HG03378 (cell line): ENCODE results near the gene EVA1B.

Source experiments
- ATAC-seq: cut with Tn5 transposase; IDR thresholded peaks from one replicate; pipeline ENCODE4 v1.9.1; 2021; ENCODE audit warnings: mild to moderate bottlenecking, moderate library complexity; ENCODE audit not compliant: unreplicated experiment

Gene EVA1B

DNA sequence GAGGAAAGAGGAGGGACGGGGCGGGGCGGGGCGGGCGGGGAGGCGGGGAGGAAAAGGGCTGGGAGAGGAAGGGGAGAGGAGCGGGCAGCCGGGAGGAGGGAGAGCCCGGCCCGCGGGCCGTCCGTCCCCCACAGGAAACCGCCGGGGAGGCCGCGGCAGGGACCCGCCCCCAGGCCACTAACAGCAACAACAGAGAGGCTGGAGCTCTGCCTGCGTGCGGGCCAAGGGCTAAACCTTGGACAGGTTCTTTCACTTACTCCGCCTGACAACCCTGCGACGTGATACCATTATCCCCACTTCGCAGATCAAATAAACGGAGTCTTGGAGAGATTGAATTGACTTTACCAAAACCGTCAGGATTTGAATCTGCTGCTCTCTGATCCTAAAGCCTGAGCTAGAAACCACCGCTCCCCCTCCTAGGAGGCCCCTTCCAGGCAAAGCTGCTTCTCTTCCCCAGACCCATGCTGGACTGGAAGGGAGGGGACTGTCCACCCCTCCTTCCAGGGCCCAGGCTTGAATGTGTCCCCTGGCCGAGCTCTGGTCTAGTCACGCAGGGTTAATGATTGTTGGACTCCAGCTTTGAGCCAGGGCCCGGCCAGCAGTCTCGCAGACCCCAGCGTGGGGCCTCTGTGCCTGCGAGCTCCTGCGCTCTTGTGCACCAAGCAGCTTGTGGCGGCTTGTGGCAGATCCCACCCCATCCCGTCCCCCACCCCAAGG, at the start of gene EVA1B:
Gene EVA1B, minus strand, starts transcription at position 10 of the 717 bp plus-strand sequence. CDS start 608 bp downstream, outside the sequence.
- ATAC-seq: no peak

DNA sequence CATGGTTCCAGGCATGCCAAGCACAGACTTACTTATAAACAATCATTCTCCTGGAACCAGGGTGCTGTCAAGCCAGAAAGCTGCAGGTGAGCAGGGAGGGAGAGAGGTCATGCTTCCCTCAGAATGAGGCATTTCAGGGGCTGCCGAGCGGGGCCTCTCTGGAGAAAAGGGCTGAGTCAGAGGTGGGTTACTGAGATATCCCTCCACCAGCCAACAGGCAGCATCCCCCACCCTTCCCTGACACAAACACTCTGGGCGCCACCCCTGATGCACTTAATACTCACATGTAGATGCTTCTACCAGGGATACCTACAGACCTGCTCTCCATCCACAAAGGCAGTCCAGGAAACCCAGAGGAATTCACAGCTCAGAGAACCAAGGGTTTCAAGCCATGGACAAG, 49.2 kb upstream of the EVA1B start:
- no peak for ATAC-seq

GRCh38 chr1:36369061-36369861, 45.8 kb upstream of the EVA1B start:
- no peak for ATAC-seq

DNA sequence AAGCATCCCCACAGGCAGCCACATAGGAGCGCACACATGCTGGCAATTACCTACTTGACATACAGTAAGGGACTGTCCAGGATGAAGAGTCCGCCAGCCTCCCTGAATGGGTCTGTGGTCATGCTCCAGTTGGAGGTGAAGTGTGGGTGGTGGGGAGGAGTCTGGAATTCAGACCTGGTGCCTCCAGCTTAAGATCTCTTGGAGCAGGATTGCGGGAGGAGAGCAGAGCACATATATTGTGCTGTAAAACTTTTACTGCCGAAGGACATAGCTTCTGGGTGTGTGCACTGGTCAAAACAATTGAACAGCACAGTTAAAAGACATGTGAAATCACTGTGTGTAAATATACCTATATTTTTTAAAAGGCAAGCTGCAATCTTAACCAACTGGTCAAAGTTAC, 44.4 kb upstream of the EVA1B start:
- ATAC-seq: no peak

- no peak for ATAC-seq
Measured at GRCh38 chr1:36367066-36367465, 43.6 kb upstream of the EVA1B start.

GRCh38 chr1:36366091-36366661, 42.7 kb upstream of the EVA1B start:
- ATAC-seq: no peak

DNA sequence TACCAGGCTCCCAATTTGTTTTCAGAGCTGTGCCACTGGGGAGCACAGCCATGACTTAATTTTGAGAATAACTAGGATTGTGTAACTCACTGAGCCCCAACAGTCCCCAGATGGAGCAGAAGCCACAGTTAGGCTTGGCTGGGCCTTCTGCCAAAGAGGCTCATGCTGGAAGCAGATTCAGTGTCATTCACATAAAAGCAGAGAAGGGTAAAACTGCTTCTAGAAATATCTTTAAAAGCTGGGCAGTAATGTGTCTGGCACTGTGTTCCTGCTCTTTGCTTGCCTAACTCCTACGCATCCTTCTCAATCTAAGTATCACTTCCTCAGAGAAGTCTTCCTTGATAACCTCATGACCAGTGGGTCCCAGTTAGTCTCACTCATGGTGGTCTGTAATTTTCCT, 41.9 kb upstream of the EVA1B start:
- no peak for ATAC-seq

- ATAC-seq: no peak
Measured at GRCh38 chr1:36359911-36360550, 36.6 kb upstream of the EVA1B start.

DNA sequence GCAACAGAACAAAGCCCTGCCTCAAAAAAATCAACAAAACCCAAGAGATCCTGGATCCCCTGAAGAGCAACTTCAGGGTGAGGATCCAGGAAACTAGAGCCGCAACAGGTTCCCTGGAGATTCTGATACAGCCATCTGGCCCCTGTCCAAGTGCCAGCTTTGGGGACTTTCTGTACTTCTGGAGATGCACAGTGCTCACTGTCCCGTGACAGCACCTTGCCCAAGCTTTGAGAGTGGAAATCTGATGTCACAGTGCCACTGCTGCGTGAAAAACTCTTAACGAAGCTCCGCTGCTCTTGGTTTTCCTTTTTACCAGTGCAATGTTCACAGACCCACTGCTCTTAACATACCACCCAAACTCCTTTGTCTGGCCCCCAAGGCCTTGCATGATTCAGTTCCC, 35.9 kb upstream of the EVA1B start:
- no peak for ATAC-seq

GRCh38 chr1:36358514-36359084, 35.2 kb upstream of the EVA1B start:
- ATAC-seq: no peak

DNA sequence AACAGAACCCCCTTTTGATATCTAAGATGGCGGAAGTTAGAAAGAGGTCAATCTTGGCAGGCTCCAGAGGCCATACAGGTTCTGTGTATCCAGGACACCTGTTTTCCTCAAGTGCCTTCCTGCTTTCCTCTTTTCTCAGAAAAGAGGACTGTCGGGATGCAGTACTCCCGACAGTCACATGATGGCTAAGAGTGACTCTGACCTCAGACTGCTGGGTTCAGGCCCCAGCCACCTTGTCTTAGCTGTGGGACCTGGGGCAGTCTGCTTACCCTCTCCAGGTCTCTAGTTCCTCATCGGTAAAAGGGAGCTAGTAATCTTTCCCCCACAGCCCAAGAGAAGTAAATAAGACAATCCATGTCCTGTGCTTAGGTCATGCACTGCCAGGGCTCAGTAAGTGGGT, 32.4 kb upstream of the EVA1B start:
- no peak for ATAC-seq

DNA sequence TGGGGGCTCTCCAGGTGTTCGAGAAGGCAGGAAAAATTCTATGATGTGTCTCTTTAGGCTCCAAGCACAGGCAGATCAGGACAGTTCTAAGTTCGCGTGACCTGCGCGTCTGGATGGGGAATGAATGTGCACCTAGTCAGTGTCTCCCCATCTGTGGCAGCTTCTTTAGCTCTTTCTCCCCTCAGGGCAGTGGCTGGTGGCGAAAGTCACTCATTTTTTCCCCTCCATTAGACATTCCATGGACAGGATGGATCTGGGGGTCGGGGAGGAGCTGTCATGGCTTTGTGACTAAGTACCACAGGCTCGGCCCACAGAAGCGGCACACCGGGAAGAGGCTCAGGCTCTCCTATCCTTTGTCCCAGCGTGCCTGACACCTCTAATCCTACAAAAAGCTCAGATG, 31.0 kb upstream of the EVA1B start:
- no peak for ATAC-seq

GRCh38 chr1:36352910-36353878, 29.7 kb upstream of the EVA1B start:
- ATAC-seq: no peak

DNA sequence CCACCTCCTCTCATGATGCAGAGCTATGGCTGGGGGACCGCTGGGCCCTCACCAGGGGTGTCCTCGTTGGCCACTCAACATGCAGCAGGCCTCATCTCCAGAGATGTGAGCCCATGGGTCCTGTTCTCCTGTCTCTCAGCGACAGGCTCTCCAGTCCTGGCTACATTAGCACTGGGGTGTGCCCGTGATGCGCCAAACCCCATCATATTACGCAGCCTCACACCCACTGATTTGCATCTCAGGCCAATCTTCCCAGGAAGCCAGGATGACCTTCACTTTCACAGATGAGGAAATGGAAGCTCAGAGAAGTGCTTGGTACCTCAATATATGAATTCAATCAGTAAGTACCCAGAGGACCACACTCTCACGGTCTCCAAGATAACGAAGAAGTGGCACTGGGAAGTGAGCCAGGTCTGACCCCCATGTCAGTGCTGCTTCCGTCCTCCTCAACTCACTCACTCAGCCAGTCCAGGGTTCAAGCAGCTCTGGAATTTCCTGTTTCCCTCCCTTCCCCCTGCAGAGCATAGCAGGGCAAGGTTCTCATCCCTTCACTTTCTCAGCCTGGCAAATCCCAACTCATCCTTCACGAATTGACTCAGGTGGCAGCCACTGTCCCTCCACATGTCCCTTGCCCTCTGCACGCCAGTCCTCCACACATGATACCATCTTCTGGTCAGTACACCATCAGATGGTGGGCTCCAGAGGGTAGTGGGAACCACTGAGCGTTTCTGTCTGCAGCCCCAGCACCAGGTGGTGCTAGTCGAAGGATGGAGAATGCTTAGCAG, 28.9 kb upstream of the EVA1B start:
- no peak for ATAC-seq

GRCh38 chr1:36351227-36351977, 28.0 kb upstream of the EVA1B start:
- ATAC-seq: no peak

GRCh38 chr1:36350659-36351226, 27.3 kb upstream of the EVA1B start:
- no peak for ATAC-seq

- ATAC-seq: no peak
Measured at GRCh38 chr1:36349839-36350238, 26.4 kb upstream of the EVA1B start.

GRCh38 chr1:36349241-36349671, 25.8 kb upstream of the EVA1B start:
- peak; percentile 49 for ATAC-seq
